Prostate gland (tissue), 2 donors: ENCODE measurements around the gene KCNK6. TPM values are rescaled to one million over a fixed set of nuclear protein-coding genes. Genes with fewer than 3 reads are reported as not detected.

Source experiments
- DNase-seq: peaks from one replicate; pipeline ENCODE4 v3.0.0-alpha.2; 2019; ENCODE audit warnings: low spot score
- H3K27ac ChIP-seq, 2 donors: fragments of 200-600 bp; sonication (generic); 2 replicates each; pipeline ENCODE4 v1.5.1; 2017 to 2019
- H3K27me3 ChIP-seq: fragments of 200-600 bp; sonication (generic); replicated peaks from 2 replicates; pipeline ENCODE4 v1.5.1; 2019; ENCODE audit not compliant: insufficient read depth
- H3K36me3 ChIP-seq, 2 donors: fragments of 200-600 bp; sonication (generic); 1 replicate in 1 of 2; 2 replicates in 1 of 2; pipeline versions ENCODE4 v1.5.1 to v1.8.1; 2017 to 2019
- H3K4me1 ChIP-seq: fragments of 200-600 bp; sonication (generic); replicated peaks from 2 replicates; pipeline ENCODE4 v1.5.1; 2019
- H3K4me3 ChIP-seq, 2 donors: fragments of 200-600 bp; sonication (generic); 2 replicates each; pipeline ENCODE4 v1.5.1; 2017 to 2019
- H3K9me3 ChIP-seq: fragments of 200-600 bp; sonication (generic); 2 replicates; pipeline ENCODE4 v1.5.1; 2017
- POLR2A ChIP-seq: fragments of 450-650 bp; IDR thresholded peaks from one replicate; pipeline ENCODE4 v1.6.1; 2016; ENCODE audit warnings: antibody characterized with exemption, mild to moderate bottlenecking
- POLR2AphosphoS5 ChIP-seq: sonication (generic); formaldehyde crosslinking; IDR thresholded peaks from one replicate; pipeline ENCODE4 v1.6.1; 2017; ENCODE audit warnings: antibody characterized with exemption
- WGBS: methylation state at CpG from one replicate; pipeline ENCODE4 v1.1.5; 2018; 5-methylcytosine and 5-hydroxymethylcytosine counted together
- intact Hi-C: fragments of 100-400 bp; cut with DNase I; formaldehyde crosslinking; loops from one replicate; pipeline ENCODE4 v1.14.2; 2022
- total RNA-seq, 2 donors: library from RNA; depleted of rRNA; stranded (reverse); fragments of >200 nt; gene quantifications; one replicate each; pipeline ENCODE4 v1.1.0, GENCODE V29; 2016
- TF ChIP-seq, protein P1 (sequence below), 4 experiments: fragments of 200-600 bp in 2 of 4; fragments of 450-650 bp in 2 of 4; sonication (generic) in 2 of 4; IDR thresholded peaks; 1 replicate in 3 of 4; 2 replicates in 1 of 4; pipeline ENCODE4 v1.5.1; 2016 to 2019; ENCODE audit warnings: antibody characterized with exemption in 4 of 4, mild to moderate bottlenecking in 2 of 4, moderate library complexity in 2 of 4

The KCNK6 gene
- total RNA-seq, result 1 to 10 TPM; 5.9 to 7.3 TPM

DNA sequence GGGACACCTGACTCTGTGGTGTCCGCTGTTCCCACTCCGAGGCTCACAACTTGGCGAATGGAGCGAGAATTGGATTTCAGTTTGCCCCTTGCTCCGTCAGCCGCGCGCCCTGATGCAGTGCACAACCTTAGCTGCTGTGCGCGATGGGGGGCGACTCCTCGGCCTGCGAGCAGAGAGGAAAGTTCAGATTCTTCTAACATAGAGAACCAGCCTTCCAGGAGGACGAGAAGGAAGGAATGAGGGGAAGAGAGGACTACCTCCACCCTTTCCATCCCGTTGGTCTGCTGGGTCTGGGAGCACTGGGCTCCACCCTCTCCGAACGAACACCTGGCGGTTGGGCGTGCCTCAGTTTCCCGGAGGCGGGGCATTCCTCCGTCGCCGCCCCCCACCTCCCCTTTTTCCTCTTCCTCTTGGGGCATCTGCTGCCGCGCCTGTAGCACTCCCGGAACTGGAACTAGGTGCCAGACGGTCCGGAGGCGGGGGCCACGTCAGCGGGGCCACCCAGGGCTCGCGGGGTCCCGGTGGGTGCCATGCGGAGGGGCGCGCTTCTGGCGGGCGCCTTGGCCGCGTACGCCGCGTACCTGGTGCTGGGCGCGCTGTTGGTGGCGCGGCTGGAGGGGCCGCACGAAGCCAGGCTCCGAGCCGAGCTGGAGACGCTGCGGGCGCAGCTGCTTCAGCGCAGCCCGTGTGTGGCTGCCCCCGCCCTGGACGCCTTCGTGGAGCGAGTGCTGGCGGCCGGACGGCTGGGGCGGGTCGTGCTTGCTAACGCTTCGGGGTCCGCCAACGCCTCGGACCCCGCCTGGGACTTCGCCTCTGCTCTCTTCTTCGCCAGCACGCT is at the start of gene KCNK6:
TSS of gene KCNK6 (plus strand) at position 425 of the 838 bp plus-strand sequence. CDS start at position 531, 106 bp downstream.
- DNase-seq, result peak; percentile 57
- intact Hi-C loops, result loop anchor here (5.0 kb wide), 1 partner anchor 67 kb away; no protein-coding TSS in a partner anchor
- peak within 1 kb of the TSS; percentile 52 for H3K4me3 ChIP-seq
- H3K27ac ChIP-seq, result peak within 1 kb of the TSS; percentile 64 to 76
- 5% methylated on average over 73 of the region's 76 CpGs for WGBS
- H3K27me3 ChIP-seq, result no peaks in the 10 kb centered on the region
- H3K4me1 ChIP-seq, result no peaks in the 10 kb centered on the region
- H3K9me3 ChIP-seq, result no peaks in the 10 kb centered on the region
- H3K36me3 ChIP-seq, result no peaks in the 10 kb centered on the region
- TF ChIP-seq, protein P1, sequence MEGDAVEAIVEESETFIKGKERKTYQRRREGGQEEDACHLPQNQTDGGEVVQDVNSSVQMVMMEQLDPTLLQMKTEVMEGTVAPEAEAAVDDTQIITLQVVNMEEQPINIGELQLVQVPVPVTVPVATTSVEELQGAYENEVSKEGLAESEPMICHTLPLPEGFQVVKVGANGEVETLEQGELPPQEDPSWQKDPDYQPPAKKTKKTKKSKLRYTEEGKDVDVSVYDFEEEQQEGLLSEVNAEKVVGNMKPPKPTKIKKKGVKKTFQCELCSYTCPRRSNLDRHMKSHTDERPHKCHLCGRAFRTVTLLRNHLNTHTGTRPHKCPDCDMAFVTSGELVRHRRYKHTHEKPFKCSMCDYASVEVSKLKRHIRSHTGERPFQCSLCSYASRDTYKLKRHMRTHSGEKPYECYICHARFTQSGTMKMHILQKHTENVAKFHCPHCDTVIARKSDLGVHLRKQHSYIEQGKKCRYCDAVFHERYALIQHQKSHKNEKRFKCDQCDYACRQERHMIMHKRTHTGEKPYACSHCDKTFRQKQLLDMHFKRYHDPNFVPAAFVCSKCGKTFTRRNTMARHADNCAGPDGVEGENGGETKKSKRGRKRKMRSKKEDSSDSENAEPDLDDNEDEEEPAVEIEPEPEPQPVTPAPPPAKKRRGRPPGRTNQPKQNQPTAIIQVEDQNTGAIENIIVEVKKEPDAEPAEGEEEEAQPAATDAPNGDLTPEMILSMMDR (IDR thresholded peaks at IDR 0.05), result no peak
- TF ChIP-seq POLR2AphosphoS5 (peak; percentile 18), POLR2A (peak; percentile 80)

DNA sequence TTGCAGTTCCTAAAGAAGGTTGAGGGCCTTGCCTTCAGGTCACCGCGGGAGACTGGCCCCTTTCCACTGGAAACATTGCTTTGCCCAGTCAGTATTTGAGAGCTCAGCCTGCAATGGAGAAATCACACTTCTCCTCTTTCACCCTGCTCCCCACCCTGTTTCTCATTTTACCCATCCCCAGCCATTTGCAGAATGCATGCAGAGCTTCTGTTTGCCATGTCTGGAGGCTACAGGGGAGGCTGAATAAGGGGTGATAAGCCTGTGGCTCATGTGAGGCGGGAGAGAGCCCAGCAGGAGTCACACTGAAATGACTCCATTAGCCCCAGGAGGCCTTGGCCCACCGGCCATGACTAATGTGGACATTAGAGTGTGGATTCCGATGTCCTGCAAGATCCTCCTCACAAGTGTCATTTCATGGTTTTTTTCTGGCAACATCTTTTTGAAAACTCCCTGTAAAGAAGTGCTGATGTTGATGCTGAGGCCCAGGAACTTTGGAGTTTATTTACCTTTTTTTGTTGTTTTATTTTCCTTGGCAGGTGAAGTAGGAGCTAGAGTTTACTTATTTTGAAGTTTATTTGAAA is 49.0 kb upstream of the KCNK6 start:
- no peak for DNase-seq
- intact Hi-C loops, result no loop called here
- Histone ChIP-seq H3K4me3 (no peak overlapping the region), H3K27ac (peak overlapping the region in 1 of 2 donors; percentile 44), H3K27me3 (no peaks in the 10 kb centered on the region), H3K36me3 (no peaks in the 10 kb centered on the region), H3K9me3 (no peaks in the 10 kb centered on the region), H3K4me1 (peaks cover 24% of the 10 kb centered on the region)
- TF ChIP-seq POLR2A, result no peak
- TF ChIP-seq POLR2AphosphoS5, result no peak
- TF ChIP-seq, protein P1 (IDR thresholded peaks at IDR 0.05), result no peak
- 72% methylated on average over 5 of the region's 5 CpGs for WGBS

DNA sequence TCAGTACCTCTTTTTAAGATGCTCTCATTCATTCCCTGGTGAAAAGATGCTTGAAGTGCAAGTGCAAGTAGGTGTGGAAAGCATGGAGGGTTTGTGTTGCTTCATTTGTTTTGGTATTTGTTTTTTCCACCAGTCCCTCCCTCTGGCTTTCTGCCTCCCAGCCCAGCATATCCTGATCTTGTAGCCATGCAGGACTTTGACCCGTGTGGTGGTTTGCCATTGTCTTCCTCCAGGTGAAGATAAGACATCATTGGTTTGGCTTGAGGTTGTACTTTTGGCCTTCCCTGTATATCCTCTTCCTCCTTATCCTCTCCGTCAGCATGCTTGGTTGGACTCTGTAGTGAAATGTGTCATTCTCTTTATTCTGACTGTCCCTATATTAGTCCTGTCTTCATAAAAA is 46.1 kb upstream of the KCNK6 start:
- H3K36me3 ChIP-seq, result no peaks in the 10 kb centered on the region
- no peak overlapping the region for H3K4me3 ChIP-seq
- no peak for DNase-seq
- peaks cover 41% of the 10 kb centered on the region for H3K4me1 ChIP-seq
- no peaks in the 10 kb centered on the region for H3K9me3 ChIP-seq
- WGBS, result 64% methylated on average over 2 of the region's 2 CpGs
- intact Hi-C loops, result no loop called here
- TF ChIP-seq POLR2AphosphoS5, result no peak
- TF ChIP-seq POLR2A, result no peak
- TF ChIP-seq, protein P1 (IDR thresholded peaks at IDR 0.05), result no peak
- no peak overlapping the region for H3K27ac ChIP-seq
- no peaks in the 10 kb centered on the region for H3K27me3 ChIP-seq

DNA sequence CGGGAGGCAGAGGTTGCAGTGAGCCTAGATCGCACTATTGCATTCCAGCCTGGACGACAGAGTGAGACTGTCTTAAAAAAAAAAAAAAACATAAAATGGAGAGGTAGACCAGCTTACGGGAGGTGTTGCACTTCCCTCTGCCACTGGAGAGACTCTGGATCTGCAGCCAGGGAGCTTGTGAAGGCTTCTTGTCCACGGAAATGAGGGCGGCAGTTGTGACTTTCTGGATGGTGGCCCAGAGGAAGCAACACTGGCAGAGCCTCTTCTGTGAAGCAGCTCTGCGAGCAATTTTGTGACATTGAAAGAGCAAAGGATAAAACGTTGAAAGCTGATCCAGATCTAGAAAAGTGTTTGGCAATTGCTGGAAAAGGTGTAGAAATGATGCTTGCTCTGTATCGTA is 44.9 kb upstream of the KCNK6 start:
- Histone ChIP-seq H3K9me3 (no peaks in the 10 kb centered on the region), H3K4me3 (no peak overlapping the region), H3K36me3 (no peaks in the 10 kb centered on the region), H3K27ac (peak overlapping the region in 1 of 2 donors; percentile 19), H3K4me1 (peaks cover 45% of the 10 kb centered on the region), H3K27me3 (no peaks in the 10 kb centered on the region)
- DNase-seq, result peak; percentile 58
- TF ChIP-seq POLR2AphosphoS5, result peak; percentile 24
- TF ChIP-seq, protein P1 (IDR thresholded peaks at IDR 0.05), result no peak
- no peak for TF ChIP-seq POLR2A
- intact Hi-C loops, result no loop called here
- 33% methylated on average over 9 of the region's 9 CpGs for WGBS
